Measurements from ENCODE around the gene SIM2. TPM values are rescaled to one million over a fixed set of nuclear protein-coding genes. Genes with fewer than 3 reads are reported as not detected.

SIM2 gene
- total and polyA plus RNA-seq, 2 of the 13 experiments (the other 11 are each of a cell fraction or from before 2014, with no cell fraction given), result 0.36 to 0.53 TPM

DNA sequence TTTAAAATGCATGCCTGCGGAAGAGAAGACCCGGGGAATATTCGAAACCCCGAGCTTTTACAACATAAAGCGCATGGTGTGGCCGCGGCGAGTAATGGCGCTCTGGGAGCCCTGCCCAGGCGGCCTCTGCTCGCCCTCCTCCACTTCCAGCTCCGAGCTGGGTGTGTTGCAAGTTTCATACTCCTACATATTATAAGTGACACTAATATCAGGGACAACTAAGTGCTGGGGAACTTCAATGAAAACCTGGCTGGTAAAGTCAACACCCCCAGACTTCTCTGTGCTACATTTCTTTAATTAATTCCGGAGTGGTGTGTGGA is 11.8 kb downstream of the SIM2 start:
- FAIRE-seq (no peak), ATAC-seq (no peak), DNase-seq (ENCODE audit: low spot score) (no peak)
- Histone ChIP-seq H3K9ac (ENCODE audit: insufficient read depth, low read depth, low read length) (no peak overlapping the region), H3K4me2 (ENCODE audit: low read depth, low read length) (no peak overlapping the region), H3K4me3 (replicated peaks in 1 of 3; ENCODE audit: insufficient read depth in 1 of 3, low read depth in 2 of 3, low read length in 3 of 3) (no peak overlapping the region), H3K79me2 (ENCODE audit: insufficient read depth, low read length) (no peaks in the 10 kb centered on the region), H4K20me1 (ENCODE audit: insufficient read depth, low read length) (no peaks in the 10 kb centered on the region), H2AFZ (ENCODE audit: low read length) (no peak overlapping the region), H3K27me3 (ENCODE audit: control insufficient read depth in 1 of 2, insufficient read depth in 2 of 2, low read length in 2 of 2) (peaks cover 0 to 5% of the 10 kb centered on the region in 2 experiments; a peak in 2 of 5 replicates), H3K36me3 (replicated peaks in 1 of 2; ENCODE audit: control insufficient read depth in 1 of 2, insufficient read depth in 2 of 2, low read length in 2 of 2) (no peaks in the 10 kb centered on the region), H3K4me1 (ENCODE audit: insufficient read depth, low read length) (no peaks in the 10 kb centered on the region), H3K27ac (ENCODE audit: extremely low read length, insufficient read depth, low read length) (no peak overlapping the region), H3K9me3 (ENCODE audit: low read length) (no peaks in the 10 kb centered on the region)
- ChIA-PET POLR2A (no interaction called here), CTCF (ENCODE audit: low intra/inter-chr PET ratio, low total read pairs) (no interaction called here)
- no TSS peak for BruUV-seq (replicated peaks)
- TF ChIP-seq DNMT1 (CRISPR knock-in tag; IDR thresholded peaks at IDR 0.05) (no peak), HIVEP1 (CRISPR knock-in tag; IDR thresholded peaks at IDR 0.05) (no peak), RELA (CRISPR knock-in tag; IDR thresholded peaks at IDR 0.05) (no peak), HOXA3 (CRISPR knock-in tag; IDR thresholded peaks at IDR 0.05) (no peak), XRCC5 (optimal IDR thresholded peaks at IDR 0.05; ENCODE audit: low read length) (no peak), KAT7 (CRISPR knock-in tag; IDR thresholded peaks at IDR 0.05; ENCODE audit: borderline replicate concordance) (no peak), TAF1 (CRISPR knock-in tag; IDR thresholded peaks at IDR 0.05) (no peak), ZNF749 (CRISPR knock-in tag; IDR thresholded peaks at IDR 0.05; ENCODE audit: borderline replicate concordance) (no peak)
- TF ChIP-seq, protein P1, sequence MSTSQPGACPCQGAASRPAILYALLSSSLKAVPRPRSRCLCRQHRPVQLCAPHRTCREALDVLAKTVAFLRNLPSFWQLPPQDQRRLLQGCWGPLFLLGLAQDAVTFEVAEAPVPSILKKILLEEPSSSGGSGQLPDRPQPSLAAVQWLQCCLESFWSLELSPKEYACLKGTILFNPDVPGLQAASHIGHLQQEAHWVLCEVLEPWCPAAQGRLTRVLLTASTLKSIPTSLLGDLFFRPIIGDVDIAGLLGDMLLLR (CRISPR knock-in tag; IDR thresholded peaks at IDR 0.05), result no peak
- in situ Hi-C loops (cut with HindIII; ENCODE audit: extremely low pct_ligation_motif_present, low pct_unique_long_range_greater_than_20kb), result no loop called here
- WGBS (ENCODE audit: low lambda C conversion rate), result 86% methylated on average over 13 of the region's 13 CpGs
- intact Hi-C loops (cut with micrococcal nuclease; ENCODE audit: unreplicated experiment), result no loop called here

DNA sequence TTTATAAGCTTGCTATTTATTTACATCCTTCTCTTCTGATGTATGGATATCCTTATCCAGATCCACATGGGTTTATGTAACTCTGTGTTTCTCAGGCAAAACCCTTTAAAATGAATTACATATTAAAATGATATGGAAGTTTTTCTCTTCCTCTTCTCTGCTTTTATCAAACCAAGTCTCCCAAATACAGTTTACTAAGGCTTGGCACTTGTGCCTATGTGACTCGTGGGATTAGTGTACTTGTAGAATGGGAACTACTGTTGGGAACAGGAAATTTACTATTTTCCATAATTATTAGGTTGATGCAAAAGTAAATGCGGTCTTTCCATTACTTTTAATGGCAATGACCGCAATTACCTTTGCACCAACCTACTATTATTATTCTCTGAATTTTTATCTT is 14.8 kb downstream of the SIM2 start:
- Histone ChIP-seq H3K4me3 (replicated peaks in 1 of 3; ENCODE audit: insufficient read depth in 1 of 3, low read depth in 2 of 3, low read length in 3 of 3) (no peak overlapping the region), H3K79me2 (ENCODE audit: insufficient read depth, low read length) (no peaks in the 10 kb centered on the region), H3K36me3 (replicated peaks in 1 of 2; ENCODE audit: control insufficient read depth in 1 of 2, insufficient read depth in 2 of 2, low read length in 2 of 2) (no peaks in the 10 kb centered on the region), H3K4me1 (ENCODE audit: insufficient read depth, low read length) (peaks cover 4% of the 10 kb centered on the region), H3K27me3 (ENCODE audit: control insufficient read depth in 1 of 2, insufficient read depth in 2 of 2, low read length in 2 of 2) (no peaks in the 10 kb centered on the region), H3K9me3 (ENCODE audit: low read length) (no peaks in the 10 kb centered on the region), H2AFZ (ENCODE audit: low read length) (no peak overlapping the region), H3K9ac (ENCODE audit: insufficient read depth, low read depth, low read length) (no peak overlapping the region), H4K20me1 (ENCODE audit: insufficient read depth, low read length) (no peaks in the 10 kb centered on the region), H3K27ac (ENCODE audit: extremely low read length, insufficient read depth, low read length) (no peak overlapping the region), H3K4me2 (ENCODE audit: low read depth, low read length) (no peak overlapping the region)
- intact Hi-C loops (cut with micrococcal nuclease; ENCODE audit: unreplicated experiment) (no loop called here), in situ Hi-C loops (cut with HindIII; ENCODE audit: extremely low pct_ligation_motif_present, low pct_unique_long_range_greater_than_20kb) (no loop called here)
- BruUV-seq (replicated peaks), result no TSS peak
- ChIA-PET CTCF (ENCODE audit: low intra/inter-chr PET ratio, low total read pairs) (no interaction called here), POLR2A (no interaction called here)
- DNase-seq (ENCODE audit: low spot score) (no peak), FAIRE-seq (no peak), ATAC-seq (no peak)
- no peak for TF ChIP-seq NFYB (CRISPR knock-in tag; IDR thresholded peaks at IDR 0.05)
- TF ChIP-seq HHEX (CRISPR knock-in tag; IDR thresholded peaks at IDR 0.05), result no peak
- TF ChIP-seq, protein P2, sequence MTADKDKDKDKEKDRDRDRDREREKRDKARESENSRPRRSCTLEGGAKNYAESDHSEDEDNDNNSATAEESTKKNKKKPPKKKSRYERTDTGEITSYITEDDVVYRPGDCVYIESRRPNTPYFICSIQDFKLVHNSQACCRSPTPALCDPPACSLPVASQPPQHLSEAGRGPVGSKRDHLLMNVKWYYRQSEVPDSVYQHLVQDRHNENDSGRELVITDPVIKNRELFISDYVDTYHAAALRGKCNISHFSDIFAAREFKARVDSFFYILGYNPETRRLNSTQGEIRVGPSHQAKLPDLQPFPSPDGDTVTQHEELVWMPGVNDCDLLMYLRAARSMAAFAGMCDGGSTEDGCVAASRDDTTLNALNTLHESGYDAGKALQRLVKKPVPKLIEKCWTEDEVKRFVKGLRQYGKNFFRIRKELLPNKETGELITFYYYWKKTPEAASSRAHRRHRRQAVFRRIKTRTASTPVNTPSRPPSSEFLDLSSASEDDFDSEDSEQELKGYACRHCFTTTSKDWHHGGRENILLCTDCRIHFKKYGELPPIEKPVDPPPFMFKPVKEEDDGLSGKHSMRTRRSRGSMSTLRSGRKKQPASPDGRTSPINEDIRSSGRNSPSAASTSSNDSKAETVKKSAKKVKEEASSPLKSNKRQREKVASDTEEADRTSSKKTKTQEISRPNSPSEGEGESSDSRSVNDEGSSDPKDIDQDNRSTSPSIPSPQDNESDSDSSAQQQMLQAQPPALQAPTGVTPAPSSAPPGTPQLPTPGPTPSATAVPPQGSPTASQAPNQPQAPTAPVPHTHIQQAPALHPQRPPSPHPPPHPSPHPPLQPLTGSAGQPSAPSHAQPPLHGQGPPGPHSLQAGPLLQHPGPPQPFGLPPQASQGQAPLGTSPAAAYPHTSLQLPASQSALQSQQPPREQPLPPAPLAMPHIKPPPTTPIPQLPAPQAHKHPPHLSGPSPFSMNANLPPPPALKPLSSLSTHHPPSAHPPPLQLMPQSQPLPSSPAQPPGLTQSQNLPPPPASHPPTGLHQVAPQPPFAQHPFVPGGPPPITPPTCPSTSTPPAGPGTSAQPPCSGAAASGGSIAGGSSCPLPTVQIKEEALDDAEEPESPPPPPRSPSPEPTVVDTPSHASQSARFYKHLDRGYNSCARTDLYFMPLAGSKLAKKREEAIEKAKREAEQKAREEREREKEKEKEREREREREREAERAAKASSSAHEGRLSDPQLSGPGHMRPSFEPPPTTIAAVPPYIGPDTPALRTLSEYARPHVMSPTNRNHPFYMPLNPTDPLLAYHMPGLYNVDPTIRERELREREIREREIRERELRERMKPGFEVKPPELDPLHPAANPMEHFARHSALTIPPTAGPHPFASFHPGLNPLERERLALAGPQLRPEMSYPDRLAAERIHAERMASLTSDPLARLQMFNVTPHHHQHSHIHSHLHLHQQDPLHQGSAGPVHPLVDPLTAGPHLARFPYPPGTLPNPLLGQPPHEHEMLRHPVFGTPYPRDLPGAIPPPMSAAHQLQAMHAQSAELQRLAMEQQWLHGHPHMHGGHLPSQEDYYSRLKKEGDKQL (CRISPR knock-in tag; IDR thresholded peaks at IDR 0.05; ENCODE audit: low read depth), result no peak
- WGBS (ENCODE audit: low lambda C conversion rate), result 44% methylated on average over 3 of the region's 3 CpGs

Data from HepG2 (cell line).